HG03045 (cell line): ENCODE data around the gene VAMP3.
"Not testable (repeated sequence)": the region's sequence is repeated elsewhere in the genome, so short reads cannot be mapped to it uniquely, and the experiment has no call there.

ENCODE experiments used
- ATAC-seq: cut with Tn5 transposase; IDR thresholded peaks from one replicate; pipeline ENCODE4 v1.9.1; 2021; ENCODE audit warnings: mild to moderate bottlenecking, moderate library complexity; ENCODE audit not compliant: unreplicated experiment

The VAMP3 gene

GRCh38 chr1:7767176-7767575, 3.9 kb upstream of the VAMP3 start:
- no peak for ATAC-seq

DNA sequence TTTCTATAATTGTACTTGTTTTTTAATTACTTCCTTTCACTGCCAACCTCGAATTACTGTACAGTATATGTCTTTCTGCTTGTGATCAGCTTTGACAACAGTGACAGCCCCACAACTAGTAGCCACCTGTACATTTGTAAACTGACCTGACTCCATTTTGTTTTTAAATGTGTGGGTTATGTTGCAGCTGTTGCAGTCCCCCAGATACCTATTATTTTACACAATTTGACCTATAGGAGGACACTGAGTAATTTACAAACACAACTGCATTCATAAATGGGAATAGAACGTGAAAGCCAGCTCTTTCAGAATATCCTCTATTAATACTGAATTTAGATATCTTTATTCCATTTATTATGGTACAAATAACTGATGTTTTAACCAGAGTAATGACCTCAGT, 2.5 kb upstream of the VAMP3 start:
- no peak for ATAC-seq

DNA sequence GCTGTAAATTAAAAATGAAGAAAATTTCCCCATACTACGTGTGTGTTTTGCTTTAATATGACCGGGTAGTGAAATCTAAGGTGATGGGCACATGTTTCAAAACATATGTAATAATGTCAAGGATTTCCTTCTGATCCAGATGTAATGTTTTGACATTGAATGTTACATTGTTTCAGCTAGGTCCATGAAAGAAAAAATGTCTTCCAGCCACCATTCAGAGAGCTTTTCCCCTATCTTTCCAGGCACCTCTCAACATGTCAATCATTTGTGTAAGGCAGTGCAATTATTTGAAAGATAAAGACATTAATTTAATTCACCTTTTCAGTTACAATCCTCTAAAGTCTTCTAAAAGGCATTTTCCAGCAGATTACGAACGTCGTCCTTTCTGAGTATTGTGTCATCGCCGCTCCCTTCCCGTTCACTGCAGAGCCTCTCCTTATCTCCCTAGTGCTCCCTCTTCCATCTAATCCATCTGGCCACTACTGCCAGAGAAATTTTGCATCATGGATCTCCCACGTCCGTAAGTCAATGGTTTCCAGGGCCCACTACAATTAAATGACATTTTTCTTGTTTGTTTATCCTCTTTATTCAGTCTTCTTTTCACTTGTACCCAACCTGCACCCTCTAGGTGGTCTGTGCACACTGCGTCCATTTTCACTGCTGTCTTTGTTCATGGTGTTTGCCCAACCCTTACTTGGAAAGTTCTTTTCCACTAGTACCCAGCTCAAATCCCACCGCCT, 1.3 kb upstream of the VAMP3 start:
- ATAC-seq, result no peak

DNA sequence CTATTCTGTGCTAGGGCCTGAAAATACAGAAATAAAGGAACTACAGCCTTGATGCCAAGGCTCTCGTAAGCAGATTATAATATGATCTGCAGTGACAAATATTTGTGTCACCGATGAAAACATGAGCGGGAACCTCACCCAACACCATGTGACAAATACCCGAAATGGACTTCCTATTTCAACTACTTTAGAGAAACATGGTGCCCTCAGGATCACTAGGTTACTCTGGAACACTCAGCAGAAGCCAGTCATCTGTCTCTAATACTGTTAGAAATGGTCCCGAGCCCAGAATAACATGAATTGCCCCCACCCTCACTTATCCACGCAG, 463 bp upstream of the VAMP3 start:
- ATAC-seq, result peak; percentile 6

DNA sequence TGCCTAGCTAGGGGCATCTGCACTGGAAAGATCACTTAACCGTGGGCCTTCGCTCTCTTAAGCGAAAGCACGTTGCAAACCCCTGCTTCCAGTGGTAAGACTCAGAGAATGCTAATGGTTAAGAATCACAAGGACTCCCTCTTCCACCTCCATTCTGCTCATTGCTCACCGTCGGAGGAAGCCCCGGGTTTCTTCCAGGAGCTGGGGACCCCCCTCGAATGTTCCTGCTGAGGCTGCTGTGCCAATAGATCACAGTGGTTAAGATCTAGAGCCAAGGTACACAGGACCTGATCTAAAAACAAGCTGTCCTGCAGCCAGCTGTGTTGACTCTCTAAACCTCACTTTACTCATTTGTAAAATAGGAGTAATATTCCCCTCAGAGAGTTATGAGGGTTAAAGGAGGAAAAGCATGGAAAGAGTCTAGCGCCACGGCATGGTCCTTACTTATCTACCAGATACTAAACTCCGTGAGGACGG, 765 bp downstream of the VAMP3 start:
- ATAC-seq, result no peak

GRCh38 chr1:7777591-7777990, 6.5 kb downstream of the VAMP3 start:
- no peak for ATAC-seq

GRCh38 chr1:7778133-7778628, 7.1 kb downstream of the VAMP3 start:
- ATAC-seq, result no peak

GRCh38 chr1:7780976-7781375, 9.9 kb downstream of the VAMP3 start:
- ATAC-seq, result no peak

GRCh38 chr1:7781501-7781900, 10.4 kb downstream of the VAMP3 start:
- no peak for ATAC-seq

DNA sequence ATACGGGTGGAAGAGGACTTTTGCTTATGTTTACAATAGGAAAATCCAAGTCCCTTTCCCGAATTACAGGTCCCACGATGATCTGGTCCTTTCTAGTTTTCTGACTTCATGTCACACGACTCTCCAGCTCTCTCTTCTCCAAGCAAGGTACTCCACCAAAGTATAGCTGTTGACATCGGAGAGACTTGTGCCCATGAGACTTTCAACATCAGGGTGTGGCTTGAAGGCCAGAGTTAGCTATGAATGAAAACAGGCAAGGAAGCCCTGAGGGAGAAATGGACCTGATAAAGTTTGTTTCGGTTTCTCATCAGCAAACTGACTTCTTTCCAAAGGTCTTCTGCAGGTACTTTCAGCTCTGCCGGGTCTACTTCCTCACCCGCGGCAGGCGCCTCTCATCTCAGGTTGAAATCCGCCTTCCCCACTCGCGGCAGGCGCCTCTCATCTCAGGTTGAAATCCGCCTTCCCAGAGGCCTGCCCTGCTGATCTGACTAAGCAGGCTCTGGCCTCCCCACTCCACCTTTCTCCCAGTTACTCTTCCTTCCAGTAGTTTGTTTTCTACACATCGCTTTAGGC, 10.9 kb downstream of the VAMP3 start:
- no peak for ATAC-seq

GRCh38 chr1:7783178-7783711, 12.1 kb downstream of the VAMP3 start:
- ATAC-seq, result no peak

GRCh38 chr1:7783826-7784491, 12.9 kb downstream of the VAMP3 start, which contains the start of gene PER3:
PER3 (plus strand) TSS chr1:7784291; CDS start chr1:7784878, 587 bp downstream.
- peak; percentile 93 for ATAC-seq

- no peak for ATAC-seq
Measured at GRCh38 chr1:7784492-7785071, 13.5 kb downstream of the VAMP3 start.

DNA sequence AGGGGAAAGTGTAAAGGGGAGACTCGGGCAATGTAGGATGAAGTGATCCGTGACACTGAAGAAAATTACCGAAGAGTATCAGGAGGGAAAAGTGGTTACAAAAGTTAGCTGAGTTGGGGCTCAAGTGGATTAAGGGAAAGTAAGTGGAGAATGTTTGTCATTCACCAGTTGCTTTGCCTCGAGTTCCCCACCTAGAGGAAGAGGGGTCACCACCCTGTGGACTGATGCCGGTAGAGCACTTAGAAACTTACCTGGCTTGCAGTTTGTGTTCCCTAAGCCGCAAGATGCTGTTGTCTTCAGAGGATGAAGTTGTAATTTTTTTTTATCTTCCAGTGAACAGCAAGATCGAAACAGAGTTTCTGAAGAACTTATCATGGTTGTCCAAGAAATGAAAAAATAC, 14.0 kb downstream of the VAMP3 start:
- ATAC-seq, result no peak

DNA sequence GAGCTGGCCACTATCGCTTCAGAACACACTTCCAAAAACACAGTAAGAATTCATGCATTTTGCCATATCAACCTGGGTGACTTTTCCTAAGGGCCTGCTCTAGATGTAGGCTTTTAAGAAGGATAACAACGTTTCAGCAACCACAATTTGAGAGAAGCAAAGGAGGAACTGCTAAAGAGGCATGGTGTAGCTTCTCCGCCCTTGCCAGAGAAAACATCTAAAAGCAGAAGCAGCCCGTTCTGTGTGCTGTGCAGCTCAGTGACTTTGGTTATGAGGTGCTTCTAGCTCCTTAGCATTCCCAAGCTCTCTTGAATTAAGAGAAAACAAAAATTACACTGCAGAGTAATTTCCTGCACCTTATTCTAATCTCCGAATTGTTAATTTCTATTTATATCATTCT, 15.7 kb downstream of the VAMP3 start:
- ATAC-seq, result no peak

- no peak for ATAC-seq
Measured at GRCh38 chr1:7789828-7790227, 18.7 kb downstream of the VAMP3 start.

GRCh38 chr1:7791027-7791426, 19.9 kb downstream of the VAMP3 start:
- ATAC-seq, result not testable (repeated sequence)

- no peak for ATAC-seq
Measured at GRCh38 chr1:7795406-7795805, 24.3 kb downstream of the VAMP3 start.

- ATAC-seq, result no peak
Measured at GRCh38 chr1:7805460-7805859, 34.4 kb downstream of the VAMP3 start.

- no peak for ATAC-seq
Measured at GRCh38 chr1:7808253-7808844, 37.3 kb downstream of the VAMP3 start.

- ATAC-seq, result no peak
Measured at GRCh38 chr1:7809742-7810141, 38.6 kb downstream of the VAMP3 start.
